NCI-H2107 treated with DMSO at 0.1 percent for 48 hours (cell line): ENCODE data around the gene CEBPZ.
"Not testable (repeated sequence)": the region's sequence is repeated elsewhere in the genome, so short reads cannot be mapped to it uniquely, and the experiment has no call there.

Source experiments
- DNase-seq: peaks from one replicate; lab custom pipeline; 2025; ENCODE audit not compliant: unreplicated experiment; lab: John Stamatoyannopoulos, UW

CEBPZ gene

GRCh38 chr2:37231241-37232130 lies at the start of gene CEBPZ, which contains the start of gene NDUFAF7:
TSS of gene CEBPZ (minus strand) at chr2:37231596. CDS start at chr2:37231567, 29 bp downstream.
TSS of gene NDUFAF7 (plus strand) at chr2:37231658. CDS start at chr2:37231706, 48 bp downstream.
- peak; percentile 73 for DNase-seq

- DNase-seq = no peak
These were observed 44.9 kb upstream of the CEBPZ start for GRCh38 chr2:37276291-37276690.

DNA sequence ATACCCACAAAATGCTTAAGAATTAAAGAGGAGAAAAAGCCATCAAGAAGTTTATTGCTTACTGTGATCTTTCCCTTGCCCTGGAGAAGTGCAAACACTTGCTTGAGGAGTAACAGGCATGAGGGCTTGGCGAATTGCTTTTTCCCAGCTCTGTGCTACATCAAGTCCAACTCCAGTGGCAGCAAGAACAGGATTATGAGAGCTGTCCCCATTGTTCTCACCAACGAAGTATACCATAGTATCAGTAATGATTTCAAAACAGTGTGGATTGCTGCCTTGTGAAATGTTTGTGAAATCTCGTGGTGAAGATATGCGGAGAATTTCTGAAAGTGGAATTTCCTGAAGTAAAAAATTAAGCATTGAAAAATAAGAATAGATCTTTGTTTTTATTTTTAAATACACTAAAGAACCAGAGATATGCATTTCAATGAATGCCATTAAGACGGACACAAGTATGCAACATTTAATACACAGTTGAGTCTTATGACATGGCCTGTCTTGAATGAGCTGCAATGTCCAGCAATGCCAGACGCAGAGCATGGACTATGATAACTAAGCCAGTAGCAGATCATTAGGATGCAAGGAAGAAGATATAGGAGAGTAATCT lies 43.1 kb upstream of the CEBPZ start:
- DNase-seq = no peak

GRCh38 chr2:37271376-37272067 lies 40.1 kb upstream of the CEBPZ start:
- DNase-seq = no peak

DNA sequence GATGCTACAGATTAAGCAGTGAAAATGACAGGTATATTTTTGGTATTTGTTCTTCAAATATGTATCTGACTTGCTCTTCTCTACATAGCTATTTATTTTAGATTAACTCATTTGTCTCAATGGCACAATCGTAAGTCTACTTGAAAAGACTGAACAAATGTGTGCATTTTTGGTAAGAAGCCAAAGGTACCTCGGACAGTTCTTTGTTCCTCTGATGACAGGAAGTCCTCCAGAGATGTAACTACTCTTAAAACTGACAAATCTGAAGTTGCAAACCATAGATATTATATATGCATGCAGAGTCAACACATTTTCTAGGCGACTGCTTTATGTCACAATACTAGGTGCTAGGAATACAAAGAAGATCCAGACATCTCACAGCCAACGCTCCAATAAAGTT lies 36.7 kb upstream of the CEBPZ start:
- DNase-seq = no peak

- no peak for DNase-seq
These were observed 36.3 kb upstream of the CEBPZ start for GRCh38 chr2:37267685-37268084.

GRCh38 chr2:37263839-37264238 lies 32.4 kb upstream of the CEBPZ start:
- DNase-seq = no peak

GRCh38 chr2:37262522-37262921 lies 31.1 kb upstream of the CEBPZ start:
- no peak for DNase-seq

DNA sequence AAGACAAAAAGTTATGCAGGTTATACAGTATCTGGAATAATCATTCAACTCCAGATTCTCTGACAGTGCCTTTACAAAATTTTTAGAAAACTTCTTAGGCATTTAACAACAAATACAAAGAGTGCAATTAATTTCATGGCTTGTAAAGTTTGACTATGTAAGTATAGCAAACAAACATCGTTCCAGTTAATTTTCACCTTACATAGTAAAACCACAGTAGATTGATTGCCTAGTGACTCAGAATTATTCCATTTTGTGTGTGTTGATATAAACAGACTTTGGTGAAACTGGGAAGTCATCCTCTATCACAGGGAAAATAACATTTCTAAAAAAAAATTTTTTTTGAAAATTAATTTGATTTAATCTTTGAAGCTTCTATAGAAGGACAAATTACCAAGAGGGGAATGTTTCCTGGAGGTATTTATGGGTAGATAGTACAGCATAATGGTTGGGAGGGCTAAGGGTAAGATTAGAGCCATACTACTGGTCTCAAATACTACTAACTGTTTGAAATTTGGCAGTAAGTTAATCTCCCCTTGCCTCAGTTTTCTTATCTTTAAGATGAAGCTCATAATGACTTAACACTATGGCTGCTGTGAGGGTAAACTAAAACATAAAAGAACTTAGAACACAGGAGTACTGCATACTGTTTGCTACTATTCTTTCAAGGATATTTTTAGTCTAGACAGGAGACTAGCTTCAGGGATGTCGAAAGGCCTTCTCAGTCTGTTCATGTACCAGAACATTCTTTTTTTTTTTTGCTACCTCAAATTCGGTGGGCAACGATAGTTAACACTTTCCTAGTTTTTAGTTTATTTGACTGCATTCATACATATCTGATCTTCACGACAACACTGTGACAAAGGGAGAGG lies 19.7 kb upstream of the CEBPZ start:
- no peak for DNase-seq

DNA sequence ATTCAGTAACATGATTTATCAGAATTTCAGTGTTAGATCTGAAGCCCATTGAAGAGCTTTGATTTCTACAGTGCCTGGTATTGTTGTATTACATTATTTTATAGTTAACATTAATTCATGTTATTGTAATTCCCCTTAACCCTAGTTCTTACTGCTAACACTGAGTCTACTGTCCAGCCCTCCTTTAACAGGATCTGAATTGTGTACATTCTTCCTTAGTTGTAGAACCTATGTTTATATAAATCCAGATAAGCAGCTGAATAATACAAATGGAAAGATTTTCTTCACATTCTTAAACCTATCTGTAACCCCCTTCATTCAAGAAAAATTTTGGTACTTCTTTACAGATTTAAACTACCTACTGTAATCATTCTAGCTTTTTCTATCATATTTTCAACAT lies 14.8 kb upstream of the CEBPZ start:
- no peak for DNase-seq

DNA sequence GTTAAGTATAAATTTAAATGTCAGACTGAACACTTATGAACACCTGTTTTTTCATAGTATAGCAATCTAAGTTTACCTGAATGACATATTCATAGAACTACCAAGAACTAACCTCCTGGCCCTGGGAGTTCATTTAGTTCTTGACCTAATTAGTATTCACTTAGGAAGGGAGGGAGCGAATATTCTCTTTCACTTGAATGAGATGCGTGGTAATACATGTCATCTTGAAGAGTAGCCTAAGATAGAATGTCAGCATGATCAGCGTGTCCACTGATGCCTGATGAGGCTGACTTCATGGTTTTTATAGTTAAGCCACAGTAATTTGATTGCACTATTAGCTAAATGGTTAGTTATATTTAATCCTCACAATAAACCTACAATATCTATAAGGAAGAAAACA lies 13.4 kb upstream of the CEBPZ start:
- no peak for DNase-seq

DNA sequence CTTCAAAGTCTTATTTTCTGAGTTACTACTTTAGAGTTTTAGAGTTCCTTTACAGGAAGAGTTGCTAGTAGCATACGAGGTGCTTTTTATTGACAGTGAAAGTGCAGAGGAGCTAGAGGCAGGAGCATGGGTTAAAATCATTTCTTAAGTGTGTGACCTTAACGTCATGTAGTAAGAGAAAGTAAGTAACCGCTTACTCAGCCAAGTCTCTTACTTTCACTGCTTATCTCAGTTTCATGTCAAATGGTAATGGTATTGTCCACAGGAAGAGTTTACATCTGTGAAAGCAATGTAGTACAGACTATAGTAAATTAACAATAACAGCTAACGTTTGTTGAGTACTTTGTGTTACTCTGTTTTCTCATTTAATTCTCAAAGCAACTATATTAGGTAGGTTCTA lies 12.6 kb upstream of the CEBPZ start:
- DNase-seq = no peak

DNA sequence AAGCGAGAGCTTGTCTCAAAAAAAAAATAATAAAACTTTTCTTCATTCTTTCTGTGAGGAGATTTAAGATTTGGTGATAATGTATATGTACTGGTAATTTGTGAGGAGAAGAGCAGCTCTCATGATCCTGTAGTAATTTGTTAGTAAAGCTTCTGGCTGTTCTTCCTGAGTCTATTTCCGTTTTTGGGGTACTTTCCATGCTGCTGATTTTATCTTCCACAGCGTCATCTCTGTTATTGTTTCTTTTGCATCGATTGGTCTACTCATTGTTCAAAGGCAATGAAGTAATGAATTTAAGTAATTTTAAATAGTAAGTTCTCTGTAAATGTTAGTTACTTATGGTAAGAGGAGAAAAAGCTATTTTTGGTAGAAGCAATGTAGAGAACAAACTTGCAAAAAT lies 12.0 kb upstream of the CEBPZ start:
- DNase-seq = no peak

GRCh38 chr2:37232131-37232933 lies 936 bp upstream of the CEBPZ start:
- no peak for DNase-seq

DNA sequence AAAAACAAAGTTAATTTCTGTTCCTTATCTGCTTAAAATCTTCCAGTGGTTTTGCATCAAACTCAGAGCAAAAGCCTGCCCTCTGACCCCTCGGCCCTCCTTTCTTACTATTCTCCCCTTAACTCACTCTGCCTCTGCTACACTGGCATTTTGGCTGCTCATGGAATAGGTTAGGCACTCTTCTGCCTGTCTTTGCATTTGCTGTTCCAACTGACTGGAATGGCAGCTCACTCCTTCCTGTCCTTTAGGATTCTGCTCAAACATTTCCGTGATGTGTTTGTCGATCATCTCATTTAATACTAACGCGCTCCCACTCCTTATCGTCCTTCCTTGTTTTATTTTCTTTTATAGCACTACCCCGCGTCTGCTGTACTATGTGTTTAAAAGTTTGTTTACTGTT lies 815 bp downstream of the CEBPZ start:
- DNase-seq = peak; percentile 2

GRCh38 chr2:37228788-37229187 lies 2.6 kb downstream of the CEBPZ start:
- no peak for DNase-seq

DNA sequence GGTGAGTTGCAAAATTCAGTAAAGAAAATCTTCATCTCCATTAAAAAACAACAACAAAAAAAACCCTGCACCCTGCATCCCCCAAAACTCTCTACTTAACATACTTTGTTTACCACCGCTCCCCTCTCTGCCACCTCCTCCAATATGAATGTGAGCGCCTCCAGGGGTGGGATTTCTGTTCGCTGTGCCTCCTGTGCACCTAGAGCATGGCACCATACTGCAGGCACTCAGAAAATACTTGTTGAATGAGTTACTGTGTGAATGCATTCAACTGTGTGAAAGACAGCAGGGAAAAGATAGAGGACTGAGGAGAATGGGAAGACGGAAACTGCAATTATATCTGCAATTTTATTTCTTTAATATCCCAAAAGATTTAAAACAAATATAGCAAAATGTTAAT lies 4.5 kb downstream of the CEBPZ start:
- DNase-seq = no peak

GRCh38 chr2:37225129-37225528 lies 6.3 kb downstream of the CEBPZ start:
- DNase-seq = not testable (repeated sequence)

DNA sequence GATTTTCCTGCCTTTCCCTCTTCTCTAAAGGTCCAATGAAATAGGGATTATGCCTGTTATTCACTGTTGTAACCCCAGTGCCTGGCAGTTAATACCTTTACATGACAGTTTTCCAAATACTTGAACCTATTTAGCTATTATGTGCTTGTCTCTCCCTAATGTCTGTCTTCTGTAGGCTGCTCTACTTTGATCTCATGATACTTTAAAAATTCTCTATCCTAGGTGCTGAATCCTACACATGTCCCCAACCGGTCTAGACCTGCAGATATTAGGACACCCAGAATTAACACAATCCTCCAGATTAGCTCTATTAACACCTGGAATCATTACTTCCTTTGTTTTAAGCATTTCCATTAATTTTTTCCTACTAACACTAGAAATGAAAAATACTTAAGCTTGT lies 7.3 kb downstream of the CEBPZ start:
- no peak for DNase-seq

DNA sequence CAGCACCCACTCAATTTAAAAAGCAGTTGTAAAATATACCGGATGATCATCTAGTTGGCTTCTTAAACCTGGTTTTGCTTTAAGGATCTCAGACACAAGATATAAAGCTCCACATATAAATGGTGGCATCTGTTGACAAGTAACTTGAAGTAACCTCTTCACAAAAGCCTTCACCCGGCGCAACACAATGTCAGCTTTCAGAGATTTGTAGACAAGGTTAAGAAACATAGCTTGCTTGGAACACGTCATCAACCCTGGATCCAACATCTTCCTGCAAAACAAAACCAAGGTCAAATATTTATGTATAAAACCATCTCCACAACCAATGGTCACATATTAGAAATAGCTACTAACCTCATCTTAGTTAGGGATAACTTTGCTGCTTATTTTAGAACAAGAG lies 8.3 kb downstream of the CEBPZ start:
- DNase-seq = no peak
